ENCODE measurements around the gene MAPK14. TPM values are rescaled to one million over a fixed set of nuclear protein-coding genes. Genes with fewer than 3 reads are reported as not detected.

The MAPK14 gene
- total and polyA plus RNA-seq, 9 of the 15 experiments (the other 6 are each of a cell fraction or from before 2014, with no cell fraction given) = 8.8 to 62.7 (median 35.5) TPM

- no peak for TF ChIP-seq UBTF (IDR thresholded peaks at IDR 0.05; ENCODE audit: borderline replicate concordance in 1 of 2, low read depth in 2 of 2, low read length in 2 of 2)
- no peak for TF ChIP-seq RUNX1 (IDR thresholded peaks at IDR 0.05; ENCODE audit: low read depth)
- peak; percentile 98 for TF ChIP-seq SMARCA4 (IDR thresholded peaks at IDR 0.05)
- no peak for TF ChIP-seq HNRNPUL1 (IDR thresholded peaks at IDR 0.05; ENCODE audit: low read length)
- no peak for TF ChIP-seq TEAD2 (tag; IDR thresholded peaks at IDR 0.05)
- peak; percentile 82 for TF ChIP-seq SOX6 (IDR thresholded peaks at IDR 0.05)
- TF ChIP-seq ZNF511 (CRISPR knock-in tag; IDR thresholded peaks at IDR 0.05) = no peak
- TF ChIP-seq TARDBP (IDR thresholded peaks at IDR 0.05) = peak; percentile 79; the same call in 1 of the 2 replicates
- no peak for TF ChIP-seq KAT7 (CRISPR knock-in tag; IDR thresholded peaks at IDR 0.05; ENCODE audit: borderline replicate concordance)
- no peak for TF ChIP-seq SREBF1 (IDR thresholded peaks at IDR 0.05; ENCODE audit: borderline replicate concordance, low read depth, low read length)
- no peak for TF ChIP-seq NR2C1 (IDR thresholded peaks at IDR 0.05)
- no peak for TF ChIP-seq NR2C1 (tag; IDR thresholded peaks at IDR 0.05)
- TF ChIP-seq ZNF584 (CRISPR knock-in tag; IDR thresholded peaks at IDR 0.05; ENCODE audit: low read depth) = no peak
- TF ChIP-seq ZBTB26 (CRISPR knock-in tag; IDR thresholded peaks at IDR 0.05) = peak; percentile 93
Observed at GRCh38 chr6:36025260-36025931, 2.2 kb upstream of the MAPK14 start (continued).
